NCI-H1436 (cell line): ENCODE results near the gene SMAD7.
"Not testable (repeated sequence)": the region's sequence is repeated elsewhere in the genome, so short reads cannot be mapped to it uniquely, and the experiment has no call there.

Experiments
- DNase-seq: peaks from one replicate; lab custom pipeline; 2025; lab: John Stamatoyannopoulos, UW

Gene SMAD7

DNA sequence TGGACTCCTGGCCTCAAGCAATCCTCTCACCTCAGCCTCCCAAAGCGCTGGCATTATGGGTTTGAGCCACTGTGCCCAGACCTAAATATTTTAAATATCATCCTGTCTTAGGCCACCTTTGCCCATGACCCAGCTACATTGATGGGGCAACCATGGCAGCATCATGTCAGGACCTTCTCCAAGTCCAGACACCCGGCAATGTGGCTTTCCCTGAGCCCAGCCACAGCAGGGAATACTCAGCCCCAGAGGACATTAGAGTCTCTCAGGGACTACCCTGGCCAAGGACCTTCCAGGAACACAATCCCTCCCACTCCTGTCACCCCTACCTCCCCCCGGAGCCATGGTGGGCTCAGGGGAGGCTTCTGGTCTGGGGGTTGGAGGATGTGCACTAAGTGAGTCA lies 72.8 kb downstream of the SMAD7 start:
- DNase-seq, result no peak

DNA sequence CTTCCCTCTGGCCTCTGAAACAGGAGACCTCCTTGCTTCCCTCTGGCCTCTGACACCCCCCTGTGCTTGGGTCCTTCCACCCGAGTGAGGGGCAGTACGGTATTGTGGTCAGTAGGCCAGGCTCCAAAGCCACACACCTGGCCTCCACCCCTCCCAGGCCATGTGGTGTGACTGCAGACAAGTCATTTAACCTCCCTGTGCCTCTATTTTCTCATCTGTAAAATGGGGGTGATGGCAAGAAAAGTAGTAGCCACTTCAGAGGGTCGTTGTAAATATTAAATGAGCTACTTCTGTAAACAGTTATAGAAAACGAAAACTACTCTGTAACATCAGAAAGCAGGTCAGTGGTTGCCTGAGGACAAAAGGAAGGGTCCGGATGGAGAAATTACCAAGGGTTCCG lies 74.2 kb downstream of the SMAD7 start:
- DNase-seq, result no peak

DNA sequence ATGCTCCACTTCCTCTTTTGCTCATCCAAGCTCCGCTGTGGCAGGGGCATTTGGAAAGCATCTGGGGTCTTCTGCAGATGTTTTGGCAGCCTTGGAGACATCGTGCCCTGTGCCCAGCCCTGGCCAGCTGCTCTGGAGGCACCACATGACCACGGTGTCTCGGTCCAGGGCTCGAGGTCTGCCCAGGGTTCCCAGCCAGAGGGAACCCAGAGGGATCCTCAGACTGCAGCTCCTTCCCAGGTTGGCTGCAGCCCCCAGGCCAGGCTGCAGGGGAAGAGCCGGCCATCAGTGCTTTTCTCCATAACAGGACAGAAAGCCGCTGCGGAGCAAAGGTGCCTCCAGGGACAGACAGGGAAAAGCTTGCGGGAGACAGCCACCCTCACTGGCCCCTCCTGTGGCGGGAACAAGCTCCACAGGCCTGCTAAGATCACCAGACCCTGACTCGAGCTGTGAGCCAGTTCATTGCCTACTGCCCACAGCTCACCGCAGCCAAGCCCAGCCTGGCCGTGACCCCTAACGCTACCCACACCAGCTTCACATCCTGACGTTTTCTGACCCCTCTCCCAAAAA lies 74.7 kb downstream of the SMAD7 start:
- DNase-seq, result no peak

DNA sequence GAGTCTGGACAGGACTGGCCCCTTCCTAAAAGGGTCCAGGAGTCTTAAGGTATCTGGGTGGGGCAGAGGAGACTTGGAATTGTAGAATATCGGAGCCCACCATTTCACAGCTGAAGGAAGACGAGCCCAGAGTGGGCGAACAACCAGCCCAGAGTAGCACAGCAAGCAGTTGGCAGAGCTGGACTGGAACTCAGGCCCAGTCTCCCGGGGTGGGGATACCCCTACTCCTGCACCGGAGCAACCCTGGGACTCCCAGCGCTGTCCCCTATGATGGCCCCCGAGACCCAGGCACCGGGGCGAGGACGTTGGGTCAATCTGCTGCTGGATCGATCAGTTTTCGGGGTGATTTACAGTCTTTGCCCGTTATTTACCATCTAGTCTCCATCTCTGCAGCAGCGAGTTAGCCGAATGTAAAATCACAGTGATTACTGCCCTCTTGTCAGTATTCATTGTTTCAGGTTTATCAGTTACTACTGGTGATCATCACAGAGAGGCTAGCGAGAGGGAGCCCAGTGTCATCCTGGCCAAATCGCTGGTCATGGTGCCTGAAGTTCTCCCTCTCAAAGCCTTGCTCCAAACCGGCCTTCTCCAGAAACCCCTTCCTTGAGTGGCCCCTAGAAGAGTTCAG lies 75.3 kb downstream of the SMAD7 start:
- no peak for DNase-seq

DNA sequence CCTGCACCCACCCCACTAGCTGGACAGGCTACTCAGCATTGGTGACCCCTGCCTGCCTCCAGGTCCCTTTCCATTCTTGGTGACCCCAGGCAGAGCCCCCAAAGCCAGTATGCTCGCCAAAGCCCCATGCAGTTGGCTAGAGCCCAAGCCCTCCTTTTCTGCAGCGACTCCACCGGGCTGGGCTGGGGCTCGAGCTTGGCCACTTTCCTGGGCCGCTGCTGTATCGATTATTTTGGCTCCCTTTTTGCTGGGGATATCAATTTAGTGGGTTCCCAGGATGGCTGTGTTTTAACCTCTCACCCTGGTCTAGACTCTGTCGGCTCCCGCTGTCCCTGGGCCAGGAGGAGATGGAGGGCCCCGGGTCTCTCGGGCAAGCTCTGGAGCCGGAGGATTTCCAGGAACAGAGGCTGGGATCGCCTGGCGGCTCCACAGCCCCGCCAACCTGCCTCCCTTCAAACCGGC lies 76.0 kb downstream of the SMAD7 start:
- DNase-seq, result no peak

DNA sequence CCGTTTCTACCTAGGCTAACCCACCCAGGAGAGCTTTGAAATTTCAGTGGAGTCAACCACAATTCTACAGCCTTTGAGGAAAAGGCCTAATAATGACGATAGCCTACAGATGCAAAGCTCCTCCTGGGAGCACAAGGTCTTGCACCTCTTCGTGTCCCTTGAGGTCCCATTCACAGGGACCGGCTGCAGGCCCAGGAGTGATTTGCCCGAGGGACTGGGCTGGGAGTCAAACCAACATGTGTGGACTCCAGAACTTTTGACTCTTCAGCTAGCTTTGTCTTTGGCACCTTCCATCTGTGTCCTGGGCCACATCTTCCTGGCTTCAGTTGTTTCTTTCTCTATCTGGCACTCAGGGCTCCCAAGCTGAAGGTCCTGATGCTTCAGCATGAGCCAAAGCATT lies 76.5 kb downstream of the SMAD7 start:
- DNase-seq, result no peak

DNA sequence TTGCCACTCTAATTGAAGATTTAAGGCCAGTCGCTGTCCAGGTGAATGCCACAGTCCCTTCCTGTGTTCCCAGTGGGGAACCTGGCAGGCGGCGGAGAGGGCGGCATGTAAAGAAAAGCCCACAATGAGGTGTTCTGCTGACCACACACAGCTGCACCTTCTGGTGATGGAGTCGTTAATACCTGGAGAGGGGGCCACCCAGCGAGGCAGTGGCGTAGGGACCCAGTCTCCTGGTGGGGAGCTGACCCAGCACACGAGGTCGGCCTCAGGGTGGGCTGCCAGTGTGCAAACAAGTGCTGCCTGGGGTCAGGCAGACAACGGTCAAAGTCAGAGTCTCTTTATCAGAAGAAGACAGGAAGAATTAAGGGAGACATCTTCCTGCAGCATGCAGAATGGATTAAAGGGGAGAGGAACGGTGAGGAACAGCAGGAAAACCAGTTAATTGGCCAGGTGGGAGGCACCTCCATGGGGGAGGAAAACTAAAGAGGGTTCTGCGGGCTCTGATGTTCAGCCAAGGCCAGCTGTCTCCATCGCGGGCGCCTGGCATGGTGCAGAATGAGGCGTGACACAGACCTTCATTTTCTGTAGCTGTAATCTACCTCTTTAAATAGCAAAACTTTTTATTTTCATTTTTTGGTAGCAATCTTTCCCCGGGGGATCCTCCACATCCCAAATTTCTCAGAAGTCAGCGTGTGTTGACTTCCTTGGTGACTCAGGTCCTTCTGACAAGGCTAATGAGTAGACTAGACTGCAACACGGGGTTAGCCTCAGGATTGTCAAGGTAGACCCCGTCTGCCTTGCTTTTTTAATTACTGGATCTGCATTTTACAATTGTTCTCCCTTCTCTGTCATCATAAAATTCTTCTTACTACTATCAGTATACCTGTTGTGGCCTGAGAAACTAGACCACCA lies 78.3 kb downstream of the SMAD7 start:
- DNase-seq, result no peak

DNA sequence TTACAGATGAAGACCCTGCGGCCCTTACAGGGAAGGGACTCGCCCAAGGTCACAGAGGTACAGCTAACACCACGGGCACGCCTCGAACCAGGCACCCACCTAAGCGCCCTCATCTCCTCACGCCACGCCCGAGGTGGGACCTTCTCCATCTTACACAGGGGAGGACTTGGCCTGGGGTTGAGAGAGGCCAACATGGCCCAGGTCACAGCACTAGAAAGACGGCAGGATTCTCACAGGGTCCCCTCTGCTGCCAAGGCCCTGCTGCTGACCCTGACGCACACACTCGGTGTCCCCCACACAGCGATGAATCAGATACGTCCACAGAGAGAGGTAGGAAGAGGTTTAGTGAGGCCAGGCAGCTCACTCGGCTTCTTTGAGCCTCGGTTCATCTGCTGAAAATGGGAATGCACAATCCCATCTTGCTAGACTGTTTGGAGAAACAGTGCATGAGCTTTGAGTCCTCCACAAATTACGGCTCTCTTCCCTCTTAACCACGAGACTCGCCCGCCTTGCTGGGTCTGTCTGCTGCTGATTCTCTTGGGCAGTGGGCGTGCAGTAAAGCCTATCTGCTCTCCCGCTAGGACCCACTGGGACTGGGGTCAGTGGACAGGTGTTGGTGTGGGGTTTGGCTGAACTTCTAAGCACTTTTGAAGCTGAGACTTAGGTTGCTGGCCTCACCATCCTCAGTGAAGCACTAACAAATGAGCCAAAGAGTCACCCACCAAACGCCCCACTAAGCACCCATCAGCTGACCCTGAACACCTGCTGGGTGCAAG lies 79.2 kb downstream of the SMAD7 start:
- DNase-seq, result no peak

DNA sequence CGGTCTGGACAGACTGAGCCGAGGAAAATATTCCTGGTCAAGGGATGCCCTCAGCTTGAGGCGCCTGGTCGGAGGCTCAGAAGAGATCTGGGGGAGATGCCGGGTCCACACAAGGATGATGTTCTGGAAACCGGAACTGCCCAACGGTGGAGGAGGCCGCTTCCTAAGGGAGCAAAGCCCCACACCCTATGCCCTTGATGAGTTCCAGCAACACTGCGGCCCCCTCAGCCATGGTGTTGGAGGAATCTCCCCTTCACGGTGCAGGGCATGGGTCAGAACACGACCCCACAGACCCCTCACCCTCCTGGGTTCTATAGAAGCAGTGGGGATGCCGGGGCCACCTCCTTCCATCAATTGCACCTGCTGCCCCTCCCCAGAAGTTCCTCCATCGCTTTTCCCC lies 79.8 kb downstream of the SMAD7 start:
- not testable (repeated sequence) for DNase-seq
